ENCODE data around the gene NHS.

The NHS gene

DNA sequence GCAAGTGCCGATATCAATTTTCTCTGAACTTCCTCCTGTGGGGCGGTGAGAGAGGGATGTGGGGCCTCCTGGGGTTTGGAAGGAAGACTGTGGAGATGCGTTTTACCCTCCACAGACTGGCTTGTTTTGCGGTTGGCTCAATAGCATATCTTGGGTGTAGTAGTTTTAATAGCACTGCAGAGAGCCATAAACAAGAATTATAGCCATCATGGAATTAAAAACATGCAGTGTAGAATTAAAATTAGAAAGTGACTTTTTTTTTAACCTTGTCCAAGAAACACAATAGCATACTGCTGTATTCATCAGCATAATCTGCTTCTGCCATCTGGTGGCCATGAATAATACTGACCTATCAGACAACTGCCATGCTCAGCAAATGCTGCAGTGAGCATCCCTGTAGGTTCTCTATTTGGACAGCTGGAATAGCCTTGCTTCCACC is 315.0 kb downstream of the NHS start:
- DNase-seq: peak; percentile 42

DNA sequence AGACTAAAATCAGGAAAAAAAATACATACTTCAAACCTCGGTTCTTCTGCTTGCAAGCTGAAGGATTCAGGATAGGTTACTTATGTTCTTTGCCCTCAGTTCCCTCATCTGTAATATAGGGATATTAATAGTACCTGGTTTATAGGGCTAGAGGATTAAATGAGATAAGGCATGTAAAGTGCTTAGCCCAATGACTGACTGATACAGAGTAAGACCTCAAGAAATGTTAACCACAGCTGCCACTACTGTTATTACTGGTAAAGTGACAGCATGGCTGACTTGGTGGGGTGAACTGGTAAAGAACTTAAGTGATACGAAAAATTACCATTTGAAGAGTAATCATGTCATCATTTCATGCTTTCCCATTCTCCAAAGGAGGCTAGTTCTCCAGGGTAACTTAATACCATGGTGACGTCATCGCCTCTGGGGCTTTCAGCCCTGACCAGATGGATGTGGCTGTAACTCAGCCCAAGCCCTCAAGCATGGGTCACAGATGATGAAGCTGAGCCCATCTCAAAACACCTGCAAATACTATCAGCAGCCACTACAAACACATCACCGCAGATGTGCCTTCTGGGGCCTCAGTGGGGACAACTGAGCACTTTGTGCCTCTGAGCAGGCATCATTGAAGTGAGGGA is 317.8 kb downstream of the NHS start:
- DNase-seq: no peak

- no peak for DNase-seq
These were observed 322.2 kb downstream of the NHS start for GRCh38 chrX:17697191-17697590.

- no peak for DNase-seq
These were observed 326.0 kb downstream of the NHS start for GRCh38 chrX:17700976-17701375.

- no peak for DNase-seq
These were observed 328.2 kb downstream of the NHS start for GRCh38 chrX:17703201-17703600.

DNA sequence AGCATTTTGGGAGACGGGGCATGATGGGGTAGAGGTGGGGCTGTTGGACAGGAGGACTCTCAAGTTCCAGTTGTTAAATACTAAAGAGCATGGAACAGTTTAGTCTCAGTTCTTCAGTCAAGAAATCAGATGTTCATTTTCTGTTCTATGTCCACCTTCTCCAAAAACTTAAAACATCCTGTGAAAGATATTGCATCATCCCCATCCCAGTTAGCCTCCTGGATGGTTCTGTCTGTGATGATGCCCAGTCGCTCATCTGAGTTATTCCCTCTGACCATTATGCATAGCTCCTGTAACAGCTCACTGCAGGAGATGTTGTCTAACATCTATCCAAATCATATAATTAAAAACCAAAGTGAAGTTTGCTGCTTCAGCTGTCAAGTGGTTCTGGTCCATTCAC is 330.2 kb downstream of the NHS start:
- DNase-seq: no peak

DNA sequence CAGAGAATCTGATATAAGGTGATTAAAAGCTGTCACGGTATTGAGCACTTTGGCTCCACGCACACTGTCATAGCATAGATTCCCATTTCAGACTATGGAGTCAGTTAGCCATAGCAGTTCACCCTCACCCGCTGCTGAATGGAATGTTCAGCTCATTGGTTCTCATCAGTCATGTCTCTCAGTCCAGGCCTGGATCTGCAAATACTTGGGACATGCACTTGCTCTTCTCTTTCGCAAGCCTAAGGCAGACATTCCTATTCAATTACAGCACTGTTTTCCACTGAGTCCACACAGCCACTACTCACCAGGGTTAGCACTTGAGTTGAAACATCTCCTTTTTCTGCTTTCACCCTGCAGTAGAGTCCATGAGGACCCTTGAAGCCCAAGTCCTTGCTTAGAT is 331.7 kb downstream of the NHS start:
- DNase-seq: no peak

- DNase-seq: no peak
These were observed 332.7 kb downstream of the NHS start for GRCh38 chrX:17707731-17708130.

- DNase-seq: no peak
These were observed 335.9 kb downstream of the NHS start for GRCh38 chrX:17710871-17711301.

DNA sequence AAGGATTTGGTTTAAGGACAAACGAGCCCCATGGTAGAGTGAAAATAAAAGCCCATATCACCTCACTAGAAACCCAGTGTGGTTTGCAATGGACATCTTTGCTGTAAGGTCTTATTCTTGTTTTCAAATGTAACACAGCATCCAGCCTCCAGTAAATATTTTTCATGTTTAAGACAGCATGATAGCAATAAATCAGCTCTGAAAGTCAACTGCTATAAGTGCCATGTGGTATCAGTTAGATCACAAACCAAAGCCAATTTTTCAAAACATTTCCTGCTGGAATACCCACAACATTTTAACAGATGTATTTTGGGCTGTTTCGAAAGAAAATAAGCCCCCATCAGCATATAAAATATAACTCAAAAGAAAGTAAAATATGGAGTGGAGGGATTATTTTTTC is 338.3 kb downstream of the NHS start:
- no peak for DNase-seq

GRCh38 chrX:17718649-17719165 is 343.7 kb downstream of the NHS start:
- no peak for DNase-seq

DNA sequence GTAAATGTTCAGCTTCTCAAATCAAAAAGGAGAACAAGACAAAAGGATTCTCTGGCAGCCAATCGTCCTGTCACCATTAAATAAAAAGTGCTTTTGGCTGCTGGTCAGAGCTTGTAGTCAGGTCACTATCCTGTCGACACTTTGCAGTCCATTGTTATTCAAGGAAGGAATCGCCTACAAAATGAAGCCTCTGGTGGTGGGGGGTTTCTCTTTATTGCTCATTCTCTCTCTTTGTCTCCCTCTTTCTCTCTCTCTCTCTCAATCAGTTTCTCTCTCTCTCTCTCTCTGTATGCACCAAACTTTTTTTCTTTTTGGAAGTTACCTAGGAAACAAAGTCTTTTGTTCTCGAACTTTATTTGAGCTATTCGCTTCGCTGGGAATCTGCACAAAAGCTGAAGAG is 344.7 kb downstream of the NHS start:
- no peak for DNase-seq

- no peak for DNase-seq
These were observed 346.7 kb downstream of the NHS start for GRCh38 chrX:17721715-17722114.

GRCh38 chrX:17725181-17725580 is 350.2 kb downstream of the NHS start:
- DNase-seq: no peak

GRCh38 chrX:17732138-17732783 is 357.3 kb downstream of the NHS start:
- no peak for DNase-seq

- DNase-seq: no peak
These were observed 360.4 kb downstream of the NHS start for GRCh38 chrX:17735406-17735805.

DNA sequence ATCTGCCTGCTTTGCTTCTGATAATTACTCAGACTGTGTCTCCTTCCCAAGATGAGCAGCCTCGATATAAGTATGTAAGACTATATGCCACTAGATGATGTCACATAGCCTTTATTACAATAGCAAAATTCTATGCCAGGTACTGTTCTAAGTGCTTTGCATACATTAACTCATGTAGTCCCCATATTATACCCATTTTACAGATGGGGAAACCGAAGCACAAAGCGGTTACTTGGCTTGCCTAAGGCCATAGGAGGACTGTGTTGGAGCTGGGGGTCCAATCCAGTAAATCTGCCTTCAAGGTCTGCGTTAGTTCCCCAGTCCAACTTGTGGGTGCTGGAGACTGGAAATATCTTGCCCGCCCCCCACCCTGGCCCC is 361.5 kb downstream of the NHS start:
- no peak for DNase-seq

DNA sequence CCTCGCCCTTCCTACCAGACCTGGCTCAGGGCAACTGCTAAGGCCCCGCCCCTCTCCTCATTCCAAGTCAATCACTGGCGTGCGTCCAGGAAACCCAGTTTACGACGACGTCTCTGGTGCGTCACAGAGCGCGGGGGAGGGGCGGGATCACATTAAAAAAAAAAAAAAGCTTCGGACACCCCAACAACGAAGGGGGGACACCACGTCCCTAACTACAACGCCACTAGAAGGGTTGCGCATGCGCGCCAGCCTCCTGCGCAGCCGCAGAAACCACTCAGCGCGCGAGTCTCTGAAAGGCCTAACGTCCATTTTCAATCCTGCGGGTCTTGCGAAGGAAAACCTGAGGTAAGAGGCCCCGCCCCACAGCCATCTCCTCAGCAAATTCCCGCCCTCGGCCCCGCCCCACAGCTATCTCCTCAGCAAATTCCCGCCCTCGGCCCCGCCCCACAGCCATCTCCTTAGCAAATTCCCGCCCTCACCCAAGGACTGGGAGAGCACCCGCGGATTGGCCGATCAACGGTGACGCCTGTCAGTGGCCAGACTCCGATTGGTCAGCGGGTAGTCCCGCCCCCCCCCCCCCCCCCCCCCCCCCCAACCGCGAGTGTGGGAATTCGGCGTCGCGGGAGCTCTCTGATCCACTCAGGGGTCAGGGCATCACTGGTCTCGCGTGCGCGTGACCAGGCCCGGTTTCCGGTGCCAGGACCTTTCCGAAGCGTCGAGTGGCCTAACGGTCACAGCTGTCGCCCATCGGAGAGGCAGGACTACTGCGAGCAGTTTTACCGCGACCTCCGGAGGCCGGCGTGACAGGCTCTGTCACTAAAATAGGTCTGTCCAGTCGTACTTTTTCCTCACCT is 362.1 kb downstream of the NHS start, which contains the start of gene SCML1:
Gene SCML1 (plus strand): TSS at position 638 of the 854 bp plus-strand sequence. CDS start 6,694 bp downstream, outside the sequence.
- peak; percentile 90 for DNase-seq

DNA sequence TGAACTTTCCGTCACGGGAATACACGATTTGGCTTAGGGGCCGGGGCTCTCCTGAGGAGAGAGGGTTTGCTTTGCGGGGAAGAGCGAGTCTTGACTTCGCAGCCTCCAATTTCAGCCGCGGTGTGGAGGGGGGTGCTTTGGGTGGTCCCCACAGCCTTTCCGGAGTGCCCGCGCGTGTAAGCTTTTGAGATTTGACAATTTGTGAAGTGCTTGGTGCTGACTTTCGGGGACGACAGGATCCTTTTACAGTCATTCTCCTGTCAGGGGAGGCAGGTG is 362.6 kb downstream of the NHS start:
- peak; percentile 6 for DNase-seq

DNA sequence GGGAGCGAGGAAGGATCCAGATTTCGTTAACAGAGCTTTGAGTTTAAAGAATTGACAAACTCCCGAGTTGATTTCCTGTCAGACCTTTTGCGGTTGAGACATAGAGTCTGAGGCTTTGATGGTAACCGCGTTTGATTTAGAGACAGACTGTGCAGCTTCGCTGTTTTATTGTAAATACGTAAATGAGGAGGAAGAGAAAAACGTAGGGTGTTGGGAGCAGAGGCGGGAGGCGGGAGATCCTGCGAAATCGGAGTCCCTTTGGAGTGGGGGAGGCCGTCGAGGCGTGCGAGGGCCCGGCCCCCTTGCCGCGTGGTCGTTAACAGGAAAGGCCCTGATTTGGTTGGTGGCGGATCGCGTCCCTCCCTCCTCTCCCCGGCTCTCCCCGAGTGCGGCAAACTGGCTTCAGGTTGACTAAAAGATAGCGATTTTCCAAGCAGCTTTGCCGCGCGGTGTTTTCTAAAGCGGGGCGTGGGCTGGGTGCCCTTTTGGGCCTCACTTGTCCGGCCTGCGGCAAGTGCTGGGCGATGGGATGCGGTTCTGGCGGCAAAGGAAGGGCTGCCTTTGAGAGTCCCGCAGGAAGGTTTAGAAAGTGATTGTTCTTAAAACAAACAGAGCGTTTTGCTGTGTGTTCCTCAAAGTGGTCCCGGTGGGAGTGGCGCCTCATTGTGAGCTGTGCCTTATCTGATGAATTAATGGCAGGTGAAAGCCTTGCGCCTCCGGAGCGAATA is 363.1 kb downstream of the NHS start:
- peak; percentile 27 for DNase-seq

DNA sequence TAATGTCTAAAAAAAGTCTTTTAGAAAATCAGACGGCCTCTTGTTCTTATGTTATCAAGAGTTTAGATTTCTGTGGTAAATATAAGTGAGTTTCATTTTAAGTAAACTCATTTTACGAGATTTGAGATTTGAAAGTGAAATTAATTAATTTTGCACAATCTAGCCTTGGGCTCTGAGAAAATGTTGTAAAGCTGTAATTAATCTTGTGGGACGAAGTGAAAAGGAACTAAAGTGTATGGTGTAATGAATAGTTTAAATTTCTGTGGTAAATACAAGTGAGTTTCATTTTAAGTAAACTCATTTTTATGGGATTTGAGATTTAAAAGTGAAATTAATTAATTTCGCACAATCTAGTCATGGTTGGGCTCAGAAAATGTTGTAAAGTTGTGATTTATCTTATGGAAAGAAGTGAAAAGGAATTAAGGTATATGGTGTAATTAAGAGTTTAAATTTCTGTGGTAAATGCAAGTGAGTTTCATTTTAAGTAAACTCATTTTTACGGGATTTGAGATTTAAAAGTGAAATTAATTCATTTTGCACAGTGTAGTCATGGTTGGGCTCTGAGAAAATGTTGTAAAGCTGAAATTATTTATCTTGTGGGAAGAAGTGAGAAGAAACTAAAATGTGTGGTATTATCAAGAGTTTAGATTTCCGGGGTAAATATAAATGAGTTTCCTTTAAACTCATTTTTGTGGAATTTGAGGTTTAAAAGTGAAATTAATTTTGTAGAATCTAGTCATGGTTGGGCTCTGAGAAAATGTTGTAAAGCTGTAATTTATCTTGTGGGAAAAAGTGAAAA is 363.9 kb downstream of the NHS start:
- no peak for DNase-seq

Data from stimulated activated CD4-positive, alpha-beta T cell treated with anti-CD3 and anti-CD28 coated beads, Interleukin-4, amount 100 ng/mL, for 24 hours (primary cell).